H1 (cell line): ENCODE results near the gene PGLYRP4. TPM values are rescaled to one million over a fixed set of nuclear protein-coding genes. Genes with fewer than 3 reads are reported as not detected.

Experiments
- CREB1 ChIP-seq: IDR thresholded peaks from 2 replicates; pipeline ENCODE4 v1.6.1; 2012; ENCODE audit warnings: inconsistent platforms
- PHF8 ChIP-seq: fragments of 200-600 bp; sonication (generic); conservative IDR thresholded peaks from 2 replicates; pipeline ENCODE4 v1.7.1; 2012; ENCODE audit warnings: low read depth, mild to moderate bottlenecking, inconsistent platforms, low read length, moderate library complexity
- SP4 ChIP-seq: IDR thresholded peaks from 2 replicates; pipeline ENCODE4 v1.6.1; 2012; ENCODE audit warnings: low read length, inconsistent platforms
- polyA plus RNA-seq, 7 experiments: library from polyadenylated mRNA; depleted of rRNA in 3 of 7; stranded (reverse) in 5 of 7; unstranded in 2 of 7; fragments of >200 nt in 5 of 7; fragments of 200-250 nt in 2 of 7; gene quantifications; 1 replicate in 5 of 7; 2 replicates in 1 of 7; 4 replicates in 1 of 7; pipeline versions ENCODE4 v1.2.1 to v1.2.3, GENCODE V29; 2011 to 2013; ENCODE audit warnings: missing spikeins in 2 of 7, mixed read lengths in 2 of 7
- total RNA-seq: library from RNA; stranded (reverse); fragmentation: NEBNext Ultra II Directional; extraction: Animal tissue kit (Norgen Biotek cat#: 25700); gene quantifications from 2 replicates; pipeline ENCODE4 v1.2.1, GENCODE V29; 2021
- TF ChIP-seq, protein P1 (sequence below): fragments of 300-600 bp; sonication (generic); IDR thresholded peaks from 2 replicates; pipeline ENCODE4 v1.7.1; 2012; ENCODE audit warnings: low read length, moderate library complexity, mild to moderate bottlenecking, inconsistent platforms; ENCODE audit not compliant: insufficient replicate concordance

PGLYRP4 gene
- total and polyA plus RNA-seq, 2 of the 8 experiments (the other 6 are each of a cell fraction or from before 2014, with no cell fraction given) = not detected

DNA sequence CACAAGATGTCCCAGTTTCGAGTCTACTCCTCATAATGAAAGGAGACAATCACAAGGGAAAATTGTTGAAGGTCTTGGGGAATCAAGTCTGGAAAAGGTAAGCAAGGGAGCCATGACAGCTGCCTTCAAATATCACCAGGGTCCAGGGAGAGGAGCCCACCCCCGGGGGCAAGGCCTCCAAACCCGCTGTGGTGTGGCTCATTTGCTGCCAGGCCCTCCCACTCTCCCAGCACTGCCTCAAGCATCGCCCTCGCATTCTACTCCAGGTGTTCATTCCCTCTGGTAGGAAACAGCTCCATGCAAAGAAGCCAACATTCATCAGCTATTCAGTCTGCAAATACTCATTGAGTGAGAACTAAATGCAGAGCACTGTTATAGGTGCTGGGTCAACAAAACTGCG is 17.6 kb upstream of the PGLYRP4 start (continued):
- TF ChIP-seq, protein P1, sequence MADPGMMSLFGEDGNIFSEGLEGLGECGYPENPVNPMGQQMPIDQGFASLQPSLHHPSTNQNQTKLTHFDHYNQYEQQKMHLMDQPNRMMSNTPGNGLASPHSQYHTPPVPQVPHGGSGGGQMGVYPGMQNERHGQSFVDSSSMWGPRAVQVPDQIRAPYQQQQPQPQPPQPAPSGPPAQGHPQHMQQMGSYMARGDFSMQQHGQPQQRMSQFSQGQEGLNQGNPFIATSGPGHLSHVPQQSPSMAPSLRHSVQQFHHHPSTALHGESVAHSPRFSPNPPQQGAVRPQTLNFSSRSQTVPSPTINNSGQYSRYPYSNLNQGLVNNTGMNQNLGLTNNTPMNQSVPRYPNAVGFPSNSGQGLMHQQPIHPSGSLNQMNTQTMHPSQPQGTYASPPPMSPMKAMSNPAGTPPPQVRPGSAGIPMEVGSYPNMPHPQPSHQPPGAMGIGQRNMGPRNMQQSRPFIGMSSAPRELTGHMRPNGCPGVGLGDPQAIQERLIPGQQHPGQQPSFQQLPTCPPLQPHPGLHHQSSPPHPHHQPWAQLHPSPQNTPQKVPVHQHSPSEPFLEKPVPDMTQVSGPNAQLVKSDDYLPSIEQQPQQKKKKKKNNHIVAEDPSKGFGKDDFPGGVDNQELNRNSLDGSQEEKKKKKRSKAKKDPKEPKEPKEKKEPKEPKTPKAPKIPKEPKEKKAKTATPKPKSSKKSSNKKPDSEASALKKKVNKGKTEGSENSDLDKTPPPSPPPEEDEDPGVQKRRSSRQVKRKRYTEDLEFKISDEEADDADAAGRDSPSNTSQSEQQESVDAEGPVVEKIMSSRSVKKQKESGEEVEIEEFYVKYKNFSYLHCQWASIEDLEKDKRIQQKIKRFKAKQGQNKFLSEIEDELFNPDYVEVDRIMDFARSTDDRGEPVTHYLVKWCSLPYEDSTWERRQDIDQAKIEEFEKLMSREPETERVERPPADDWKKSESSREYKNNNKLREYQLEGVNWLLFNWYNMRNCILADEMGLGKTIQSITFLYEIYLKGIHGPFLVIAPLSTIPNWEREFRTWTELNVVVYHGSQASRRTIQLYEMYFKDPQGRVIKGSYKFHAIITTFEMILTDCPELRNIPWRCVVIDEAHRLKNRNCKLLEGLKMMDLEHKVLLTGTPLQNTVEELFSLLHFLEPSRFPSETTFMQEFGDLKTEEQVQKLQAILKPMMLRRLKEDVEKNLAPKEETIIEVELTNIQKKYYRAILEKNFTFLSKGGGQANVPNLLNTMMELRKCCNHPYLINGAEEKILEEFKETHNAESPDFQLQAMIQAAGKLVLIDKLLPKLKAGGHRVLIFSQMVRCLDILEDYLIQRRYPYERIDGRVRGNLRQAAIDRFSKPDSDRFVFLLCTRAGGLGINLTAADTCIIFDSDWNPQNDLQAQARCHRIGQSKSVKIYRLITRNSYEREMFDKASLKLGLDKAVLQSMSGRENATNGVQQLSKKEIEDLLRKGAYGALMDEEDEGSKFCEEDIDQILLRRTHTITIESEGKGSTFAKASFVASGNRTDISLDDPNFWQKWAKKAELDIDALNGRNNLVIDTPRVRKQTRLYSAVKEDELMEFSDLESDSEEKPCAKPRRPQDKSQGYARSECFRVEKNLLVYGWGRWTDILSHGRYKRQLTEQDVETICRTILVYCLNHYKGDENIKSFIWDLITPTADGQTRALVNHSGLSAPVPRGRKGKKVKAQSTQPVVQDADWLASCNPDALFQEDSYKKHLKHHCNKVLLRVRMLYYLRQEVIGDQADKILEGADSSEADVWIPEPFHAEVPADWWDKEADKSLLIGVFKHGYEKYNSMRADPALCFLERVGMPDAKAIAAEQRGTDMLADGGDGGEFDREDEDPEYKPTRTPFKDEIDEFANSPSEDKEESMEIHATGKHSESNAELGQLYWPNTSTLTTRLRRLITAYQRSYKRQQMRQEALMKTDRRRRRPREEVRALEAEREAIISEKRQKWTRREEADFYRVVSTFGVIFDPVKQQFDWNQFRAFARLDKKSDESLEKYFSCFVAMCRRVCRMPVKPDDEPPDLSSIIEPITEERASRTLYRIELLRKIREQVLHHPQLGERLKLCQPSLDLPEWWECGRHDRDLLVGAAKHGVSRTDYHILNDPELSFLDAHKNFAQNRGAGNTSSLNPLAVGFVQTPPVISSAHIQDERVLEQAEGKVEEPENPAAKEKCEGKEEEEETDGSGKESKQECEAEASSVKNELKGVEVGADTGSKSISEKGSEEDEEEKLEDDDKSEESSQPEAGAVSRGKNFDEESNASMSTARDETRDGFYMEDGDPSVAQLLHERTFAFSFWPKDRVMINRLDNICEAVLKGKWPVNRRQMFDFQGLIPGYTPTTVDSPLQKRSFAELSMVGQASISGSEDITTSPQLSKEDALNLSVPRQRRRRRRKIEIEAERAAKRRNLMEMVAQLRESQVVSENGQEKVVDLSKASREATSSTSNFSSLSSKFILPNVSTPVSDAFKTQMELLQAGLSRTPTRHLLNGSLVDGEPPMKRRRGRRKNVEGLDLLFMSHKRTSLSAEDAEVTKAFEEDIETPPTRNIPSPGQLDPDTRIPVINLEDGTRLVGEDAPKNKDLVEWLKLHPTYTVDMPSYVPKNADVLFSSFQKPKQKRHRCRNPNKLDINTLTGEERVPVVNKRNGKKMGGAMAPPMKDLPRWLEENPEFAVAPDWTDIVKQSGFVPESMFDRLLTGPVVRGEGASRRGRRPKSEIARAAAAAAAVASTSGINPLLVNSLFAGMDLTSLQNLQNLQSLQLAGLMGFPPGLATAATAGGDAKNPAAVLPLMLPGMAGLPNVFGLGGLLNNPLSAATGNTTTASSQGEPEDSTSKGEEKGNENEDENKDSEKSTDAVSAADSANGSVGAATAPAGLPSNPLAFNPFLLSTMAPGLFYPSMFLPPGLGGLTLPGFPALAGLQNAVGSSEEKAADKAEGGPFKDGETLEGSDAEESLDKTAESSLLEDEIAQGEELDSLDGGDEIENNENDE = no peak
- no peak for TF ChIP-seq SP4
- no peak for TF ChIP-seq CREB1
- no peak for TF ChIP-seq PHF8
